B cell (primary cell): ENCODE measurements around the gene CALR. TPM values are rescaled to one million over a fixed set of nuclear protein-coding genes. Genes with fewer than 3 reads are reported as not detected.
A peak's percentile ranks its signal among the peaks of the same experiment; 100 is the strongest.

ENCODE experiments used
- ATAC-seq: fragments of 200-7000 bp; cut with Tn5 transposase; one replicate; pipeline ENCODE4 v1.10.0; 2021; ENCODE audit warnings: low read depth, mild to moderate bottlenecking, moderate number of reproducible peaks, moderate library complexity
- CTCF ChIA-PET: fragments of 350-600 bp; sonication (Branson Sonifier 250); formaldehyde crosslinking; loops from one replicate; lab custom pipeline; 2021; ENCODE audit warnings: antibody characterized with exemption, inconsistent platforms; lab: Charles Lee
- POLR2A ChIA-PET: fragments of 350-600 bp; sonication (Branson Sonifier 250); formaldehyde crosslinking; loops from one replicate; lab custom pipeline; 2021; ENCODE audit warnings: antibody characterized with exemption; lab: Charles Lee
- DNase-seq: peaks from one replicate; pipeline ENCODE4 v3.0.0; 2013
- H2AFZ ChIP-seq: 2 replicates; pipeline ENCODE4 v1.6.1; 2012; ENCODE audit warnings: mild to moderate bottlenecking, low read depth, low read length; ENCODE audit not compliant: insufficient read depth, poor library complexity, severe bottlenecking
- H3K27ac ChIP-seq, 2 donors: 1 replicate in 1 of 2; 2 replicates in 1 of 2; pipeline ENCODE4 v1.5.1; 2012 to 2013; ENCODE audit warnings: low read length in 2 of 2, mild to moderate bottlenecking in 2 of 2, moderate library complexity in 1 of 2
- H3K27me3 ChIP-seq, 4 experiments: fragments of 200-600 bp in 1 of 4; sonication (generic) in 1 of 4; replicated peaks in 1 of 4; 1 replicate in 2 of 4; 2 replicates in 2 of 4; pipeline versions ENCODE4 v1.6.1 to v1.7.0; 2013 to 2016; ENCODE audit warnings: low read length in 3 of 4, mild to moderate bottlenecking in 2 of 4, mixed read lengths in 1 of 4, moderate library complexity in 1 of 4; ENCODE audit not compliant: insufficient read depth in 4 of 4, control insufficient read depth in 3 of 4; ENCODE audit errors: control extremely low read depth in 1 of 4
- H3K36me3 ChIP-seq, 2 experiments: replicated peaks in 1 of 2; 1 replicate in 1 of 2; 2 replicates in 1 of 2; pipeline versions ENCODE4 v1.6.1 to v1.7.1; 2013; ENCODE audit warnings: low read length in 1 of 2; ENCODE audit not compliant: insufficient read depth in 2 of 2, control insufficient read depth in 1 of 2; ENCODE audit errors: control extremely low read depth in 1 of 2, extremely low read depth in 1 of 2
- H3K4me1 ChIP-seq, 2 donors: fragments of 200-600 bp in 1 of 2; sonication (generic) in 1 of 2; 1 replicate in 1 of 2; 2 replicates in 1 of 2; pipeline versions ENCODE4 v1.5.1 to v1.6.1; 2013 to 2017; ENCODE audit warnings: low read length in 2 of 2; ENCODE audit not compliant: control insufficient read depth in 2 of 2, insufficient read depth in 2 of 2
- H3K4me2 ChIP-seq: replicated peaks from 2 replicates; pipeline ENCODE3; 2012; ENCODE audit warnings: mild to moderate bottlenecking, low read depth, low read length; ENCODE audit not compliant: poor library complexity, severe bottlenecking
- H3K4me3 ChIP-seq, 5 experiments: fragments of 200-600 bp in 1 of 5; sonication (generic) in 1 of 5; 1 replicate in 3 of 5; 2 replicates in 2 of 5; pipeline versions ENCODE4 v1.5.1 to v1.7.0; 2011 to 2016; ENCODE audit warnings: low read length in 4 of 5, mild to moderate bottlenecking in 4 of 5, low read depth in 2 of 5, control low read depth in 1 of 5, moderate library complexity in 1 of 5; ENCODE audit not compliant: insufficient read depth in 1 of 5; ENCODE audit errors: control extremely low read depth in 1 of 5, extremely low read depth in 1 of 5
- H3K79me2 ChIP-seq: fragments of 200-600 bp; sonication (generic); one replicate; pipeline ENCODE4 v1.6.0; 2016; ENCODE audit warnings: low read length; ENCODE audit not compliant: control insufficient read depth, insufficient read depth
- H3K9ac ChIP-seq: fragments of 200-600 bp; sonication (generic); 2 replicates; pipeline ENCODE4 v1.6.1; 2017; ENCODE audit warnings: mild to moderate bottlenecking, low read length, moderate library complexity
- H3K9me3 ChIP-seq, 3 donors: one replicate each; pipeline versions ENCODE4 v1.6.1 to v1.7.1; 2013; ENCODE audit warnings: low read length in 2 of 3; ENCODE audit not compliant: control insufficient read depth in 2 of 3, insufficient read depth in 1 of 3; ENCODE audit errors: control extremely low read depth in 1 of 3
- H4K20me1 ChIP-seq: 2 replicates; pipeline ENCODE4 v1.6.0; 2012; ENCODE audit warnings: mild to moderate bottlenecking, low read length; ENCODE audit not compliant: insufficient read depth, control insufficient read depth, poor library complexity, severe bottlenecking
- H3K27ac Mint-ChIP-seq: one replicate; pipeline ENCODE4 v1.8.0; 2021; ENCODE audit warnings: mixed read lengths
- H3K27me3 Mint-ChIP-seq: one replicate; pipeline ENCODE4 v1.8.0; 2021; ENCODE audit warnings: mixed read lengths
- H3K4me1 Mint-ChIP-seq: one replicate; pipeline ENCODE4 v1.8.0; 2021; ENCODE audit warnings: mixed read lengths
- H3K4me3 Mint-ChIP-seq: one replicate; pipeline ENCODE4 v1.8.0; 2021; ENCODE audit warnings: mixed read lengths
- H3K9me3 Mint-ChIP-seq: one replicate; pipeline ENCODE4 v1.8.0; 2022; ENCODE audit warnings: mixed read lengths; ENCODE audit not compliant: insufficient read depth
- EZH2 ChIP-seq: IDR thresholded peaks from 2 replicates; pipeline ENCODE4 v1.6.1; 2012; ENCODE audit warnings: borderline replicate concordance, low read depth, mild to moderate bottlenecking, moderate library complexity, low read length; ENCODE audit not compliant: insufficient read depth, poor library complexity, severe bottlenecking
- WGBS: methylation state at CpG from one replicate; pipeline ENCODE4 v1.1.5; 2013; ENCODE audit warnings: missing lambda C conversion rate; ENCODE audit not compliant: insufficient coverage; 5-methylcytosine and 5-hydroxymethylcytosine counted together
- intact Hi-C: fragments of 100-400 bp; cut with micrococcal nuclease; formaldehyde crosslinking; loops from one replicate; pipeline ENCODE4 v1.10.0; 2022
- polyA plus RNA-seq: library from polyadenylated mRNA; depleted of rRNA; stranded (reverse); fragments of >200 nt; gene quantifications from 2 replicates; pipeline ENCODE4 v1.2.3, GENCODE V29; 2012
- total RNA-seq, 2 donors: library from RNA; stranded (reverse); fragments of 120-200 nt in 1 of 2; gene quantifications; 1 replicate in 1 of 2; 2 replicates in 1 of 2; pipeline versions ENCODE4 v1.2.3 to v1.2.4, GENCODE V29; 2013 to 2022
- TF ChIP-seq, protein P1 (sequence below): fragments of 200-600 bp; IDR thresholded peaks from one replicate; pipeline ENCODE4 v1.8.0; 2022; ENCODE audit warnings: antibody characterized with exemption, mild to moderate bottlenecking

Gene CALR
- total and polyA plus RNA-seq, 2 donors (not counting 1 experiment from before 2014, with no cell fraction given) = 214 to 385 TPM

GRCh38 chr19:12946092-12946721, 7.8 kb downstream of the CALR start:
- H3K4me3 ChIP-seq = peak overlapping the region; percentile 55 to 90 (median 61)
- peak; percentile 48 for ATAC-seq
- WGBS = under 1% methylated on average over 35 of the region's 40 CpGs
- H3K4me1 ChIP-seq = peaks cover 15 to 38% of the 10 kb centered on the region in 2 donors
- DNase-seq = no peak
- H3K4me1 Mint-ChIP-seq = peaks cover 43% of the 10 kb centered on the region
- peak overlapping the region; percentile 68 to 86 for H3K27ac ChIP-seq
- H3K27ac Mint-ChIP-seq = peak overlapping the region; percentile 92
- H4K20me1 ChIP-seq = peaks cover 34% of the 10 kb centered on the region
- H3K4me3 Mint-ChIP-seq = peak overlapping the region; percentile 92
- no peaks in the 10 kb centered on the region for H3K27me3 ChIP-seq
- peak overlapping the region; percentile 94 for H3K9ac ChIP-seq
- H3K9me3 ChIP-seq = peaks cover 0 to 7% (median 0%) of the 10 kb centered on the region in 3 donors
- H3K9me3 Mint-ChIP-seq = no peaks in the 10 kb centered on the region
- CTCF ChIA-PET = interaction anchor here (1.0 to 1.4 kb wide), 4 partner anchors 9 to 149 kb away, joined by 3 to 5 read pairs (median 3); partner anchors contain the start of gene GADD45GIP1
- H3K36me3 ChIP-seq = peaks cover 0 to 75% of the 10 kb centered on the region in 2 experiments
- TF ChIP-seq, protein P1, sequence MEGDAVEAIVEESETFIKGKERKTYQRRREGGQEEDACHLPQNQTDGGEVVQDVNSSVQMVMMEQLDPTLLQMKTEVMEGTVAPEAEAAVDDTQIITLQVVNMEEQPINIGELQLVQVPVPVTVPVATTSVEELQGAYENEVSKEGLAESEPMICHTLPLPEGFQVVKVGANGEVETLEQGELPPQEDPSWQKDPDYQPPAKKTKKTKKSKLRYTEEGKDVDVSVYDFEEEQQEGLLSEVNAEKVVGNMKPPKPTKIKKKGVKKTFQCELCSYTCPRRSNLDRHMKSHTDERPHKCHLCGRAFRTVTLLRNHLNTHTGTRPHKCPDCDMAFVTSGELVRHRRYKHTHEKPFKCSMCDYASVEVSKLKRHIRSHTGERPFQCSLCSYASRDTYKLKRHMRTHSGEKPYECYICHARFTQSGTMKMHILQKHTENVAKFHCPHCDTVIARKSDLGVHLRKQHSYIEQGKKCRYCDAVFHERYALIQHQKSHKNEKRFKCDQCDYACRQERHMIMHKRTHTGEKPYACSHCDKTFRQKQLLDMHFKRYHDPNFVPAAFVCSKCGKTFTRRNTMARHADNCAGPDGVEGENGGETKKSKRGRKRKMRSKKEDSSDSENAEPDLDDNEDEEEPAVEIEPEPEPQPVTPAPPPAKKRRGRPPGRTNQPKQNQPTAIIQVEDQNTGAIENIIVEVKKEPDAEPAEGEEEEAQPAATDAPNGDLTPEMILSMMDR = no peak
- TF ChIP-seq EZH2 = no peak
- intact Hi-C loops = no loop called here
- peak overlapping the region; percentile 71 for H2AFZ ChIP-seq
- H3K79me2 ChIP-seq = peaks cover 40% of the 10 kb centered on the region
- peak overlapping the region; percentile 94 for H3K4me2 ChIP-seq
- POLR2A ChIA-PET = interaction anchor here (0.6 to 0.9 kb wide), 2 partner anchors 18 to 148 kb away, joined by 4 to 7 read pairs; no protein-coding TSS in a partner anchor
- no peaks in the 10 kb centered on the region for H3K27me3 Mint-ChIP-seq
